GM12801 (cell line): ENCODE data around the gene ARHGAP44.

ENCODE experiments used
- CTCF ChIP-seq: IDR thresholded peaks from one replicate; pipeline ENCODE4 v1.5.1; 2011; ENCODE audit warnings: control low read depth; ENCODE audit not compliant: insufficient read length; ENCODE audit errors: extremely low read depth

ARHGAP44 gene

GRCh38 chr17:12979246-12979645 is 189.9 kb downstream of the ARHGAP44 start:
- TF ChIP-seq CTCF, result no peak

GRCh38 chr17:12979826-12980500 is 190.7 kb downstream of the ARHGAP44 start:
- TF ChIP-seq CTCF, result no peak

- no peak for TF ChIP-seq CTCF
Measured at GRCh38 chr17:12982224-12982623, 192.9 kb downstream of the ARHGAP44 start.

GRCh38 chr17:12983991-12984884 is 194.9 kb downstream of the ARHGAP44 start:
- no peak for TF ChIP-seq CTCF

- TF ChIP-seq CTCF, result no peak
Measured at GRCh38 chr17:12985431-12986293, 196.4 kb downstream of the ARHGAP44 start.

GRCh38 chr17:12987120-12987519 is 197.8 kb downstream of the ARHGAP44 start:
- TF ChIP-seq CTCF, result no peak
